ENCODE results near the gene PIK3R6.

The PIK3R6 gene

GRCh38 chr17:8867361-8867981 is at the start of gene PIK3R6:
Gene PIK3R6, minus strand, starts transcription at chr17:8867674. Its CDS starts 17,880 bp downstream, at chr17:8849794.
- no peak for DNase-seq (ENCODE audit: low spot score)

GRCh38 chr17:8916466-8916865 is 49.0 kb upstream of the PIK3R6 start:
- DNase-seq (ENCODE audit: low spot score), result no peak

GRCh38 chr17:8914554-8914953 is 47.1 kb upstream of the PIK3R6 start:
- DNase-seq (ENCODE audit: low spot score), result peak; percentile 43

GRCh38 chr17:8913879-8914278 is 46.4 kb upstream of the PIK3R6 start:
- DNase-seq (ENCODE audit: low spot score), result no peak

GRCh38 chr17:8913091-8913490 is 45.6 kb upstream of the PIK3R6 start:
- no peak for DNase-seq (ENCODE audit: low spot score)

- DNase-seq (ENCODE audit: low spot score), result peak; percentile 61
Observed at GRCh38 chr17:8912084-8912981, 44.9 kb upstream of the PIK3R6 start.

- DNase-seq (ENCODE audit: low spot score), result peak; percentile 44
Observed at GRCh38 chr17:8910969-8911604, 43.6 kb upstream of the PIK3R6 start.

- no peak for DNase-seq (ENCODE audit: low spot score)
Observed at GRCh38 chr17:8909586-8910270, 42.3 kb upstream of the PIK3R6 start.

GRCh38 chr17:8905331-8905730 is 37.9 kb upstream of the PIK3R6 start:
- no peak for DNase-seq (ENCODE audit: low spot score)

GRCh38 chr17:8904686-8905085 is 37.2 kb upstream of the PIK3R6 start:
- DNase-seq (ENCODE audit: low spot score), result peak; percentile 41

- DNase-seq (ENCODE audit: low spot score), result no peak
Observed at GRCh38 chr17:8904201-8904600, 36.7 kb upstream of the PIK3R6 start.

- DNase-seq (ENCODE audit: low spot score), result peak; percentile 40
Observed at GRCh38 chr17:8900626-8901585, 33.4 kb upstream of the PIK3R6 start.

- DNase-seq (ENCODE audit: low spot score), result no peak
Observed at GRCh38 chr17:8900207-8900606, 32.7 kb upstream of the PIK3R6 start.

- no peak for DNase-seq (ENCODE audit: low spot score)
Observed at GRCh38 chr17:8898636-8899035, 31.2 kb upstream of the PIK3R6 start.

GRCh38 chr17:8898126-8898525 is 30.7 kb upstream of the PIK3R6 start:
- no peak for DNase-seq (ENCODE audit: low spot score)

- peak; percentile 39 for DNase-seq (ENCODE audit: low spot score)
Observed at GRCh38 chr17:8896641-8897635, 29.5 kb upstream of the PIK3R6 start.

GRCh38 chr17:8896087-8896486 is 28.6 kb upstream of the PIK3R6 start:
- DNase-seq (ENCODE audit: low spot score), result peak; percentile 34

- DNase-seq (ENCODE audit: low spot score), result peak; percentile 69
Observed at GRCh38 chr17:8894673-8895578, 27.5 kb upstream of the PIK3R6 start.

- DNase-seq (ENCODE audit: low spot score), result peak; percentile 68
Observed at GRCh38 chr17:8894202-8894671, 26.8 kb upstream of the PIK3R6 start.

All from ecto neural progenitor cell (in vitro differentiated cells).